Mucosa of descending colon (tissue), 3 donors: ENCODE measurements around the gene DNAI7. TPM values are rescaled to one million over a fixed set of nuclear protein-coding genes. Genes with fewer than 3 reads are reported as not detected.

ENCODE experiments used
- ATAC-seq: fragments of 200-7000 bp; cut with Tn5 transposase; one replicate; pipeline ENCODE4 v1.9.1; 2020; ENCODE audit warnings: mild to moderate bottlenecking, moderate library complexity
- DNase-seq, 3 donors: peaks; one replicate each; pipeline ENCODE4 v3.0.0-alpha.2; 2020
- H3K36me3 ChIP-seq: fragments of 200-600 bp; one replicate; pipeline ENCODE4 v1.8.0; 2021; ENCODE audit warnings: low read depth, mild to moderate bottlenecking
- H3K4me1 ChIP-seq: fragments of 200-600 bp; one replicate; pipeline ENCODE4 v1.8.0; 2021; ENCODE audit warnings: low read depth, mild to moderate bottlenecking
- H3K4me3 ChIP-seq: fragments of 200-600 bp; one replicate; pipeline ENCODE4 v1.8.0; 2021; ENCODE audit warnings: mild to moderate bottlenecking
- H3K9me3 ChIP-seq: fragments of 200-600 bp; one replicate; pipeline ENCODE4 v1.8.0; 2021; ENCODE audit warnings: mild to moderate bottlenecking
- intact Hi-C, 2 donors: fragments of 100-400 bp; cut with DNase I in 1 of 2; cut with micrococcal nuclease in 1 of 2; formaldehyde crosslinking; loops; one replicate each; pipeline versions ENCODE4 v1.11.0 to v1.11.1; 2022; cut with DNase I, micrococcal nuclease
- total RNA-seq, 3 donors: library from RNA; stranded (reverse); fragmentation: NEBNext Ultra II Directional in 2 of 3; extraction: Animal tissue kit (Norgen Biotek cat#: 25700) in 2 of 3; gene quantifications; one replicate each; pipeline versions ENCODE4 v1.2.1 to v1.2.4, GENCODE V29; 2021 to 2023
- TF ChIP-seq, protein P1 (sequence below): fragments of 200-600 bp; IDR thresholded peaks from one replicate; pipeline ENCODE4 v1.8.0; 2022; ENCODE audit warnings: antibody characterized with exemption, mild to moderate bottlenecking
- donor health status: DM: no; HTN: no; CAD: no; lungs with moderate emphysema.
- donor health status: DM: no; HTN: no; CAD: no.
- donor health status: DM: no; HTN: yes; CAD: no.

Gene DNAI7
- total RNA-seq, 3 donors from 2014 or later: 1.0 TPM; not detected in 2

DNA sequence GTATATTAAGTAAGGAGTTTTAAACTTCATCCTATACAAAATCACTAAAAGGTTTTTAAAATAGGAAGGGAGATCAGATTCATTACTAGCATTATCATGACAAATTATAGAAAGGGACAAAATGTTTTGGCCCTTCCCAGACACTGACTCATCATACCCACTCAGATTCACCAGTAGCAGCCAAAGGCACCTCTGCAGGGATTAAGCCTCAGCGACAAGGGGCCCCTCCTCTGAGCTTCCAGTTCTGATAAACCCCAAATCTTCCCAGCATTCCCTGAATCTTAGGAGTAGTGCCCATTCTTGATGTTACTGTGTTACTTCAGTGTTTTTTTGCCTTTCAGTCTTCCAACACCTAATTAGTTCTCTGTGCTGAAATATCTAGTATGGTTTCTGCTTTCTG, 41.2 kb upstream of the DNAI7 start:
- ATAC-seq: no peak
- intact Hi-C loops: no loop called here
- Histone ChIP-seq H3K4me1 (no peaks in the 10 kb centered on the region), H3K9me3 (no peaks in the 10 kb centered on the region), H3K36me3 (no peaks in the 10 kb centered on the region), H3K4me3 (no peak overlapping the region)
- TF ChIP-seq, protein P1, sequence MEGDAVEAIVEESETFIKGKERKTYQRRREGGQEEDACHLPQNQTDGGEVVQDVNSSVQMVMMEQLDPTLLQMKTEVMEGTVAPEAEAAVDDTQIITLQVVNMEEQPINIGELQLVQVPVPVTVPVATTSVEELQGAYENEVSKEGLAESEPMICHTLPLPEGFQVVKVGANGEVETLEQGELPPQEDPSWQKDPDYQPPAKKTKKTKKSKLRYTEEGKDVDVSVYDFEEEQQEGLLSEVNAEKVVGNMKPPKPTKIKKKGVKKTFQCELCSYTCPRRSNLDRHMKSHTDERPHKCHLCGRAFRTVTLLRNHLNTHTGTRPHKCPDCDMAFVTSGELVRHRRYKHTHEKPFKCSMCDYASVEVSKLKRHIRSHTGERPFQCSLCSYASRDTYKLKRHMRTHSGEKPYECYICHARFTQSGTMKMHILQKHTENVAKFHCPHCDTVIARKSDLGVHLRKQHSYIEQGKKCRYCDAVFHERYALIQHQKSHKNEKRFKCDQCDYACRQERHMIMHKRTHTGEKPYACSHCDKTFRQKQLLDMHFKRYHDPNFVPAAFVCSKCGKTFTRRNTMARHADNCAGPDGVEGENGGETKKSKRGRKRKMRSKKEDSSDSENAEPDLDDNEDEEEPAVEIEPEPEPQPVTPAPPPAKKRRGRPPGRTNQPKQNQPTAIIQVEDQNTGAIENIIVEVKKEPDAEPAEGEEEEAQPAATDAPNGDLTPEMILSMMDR: no peak
- DNase-seq: no peak

DNA sequence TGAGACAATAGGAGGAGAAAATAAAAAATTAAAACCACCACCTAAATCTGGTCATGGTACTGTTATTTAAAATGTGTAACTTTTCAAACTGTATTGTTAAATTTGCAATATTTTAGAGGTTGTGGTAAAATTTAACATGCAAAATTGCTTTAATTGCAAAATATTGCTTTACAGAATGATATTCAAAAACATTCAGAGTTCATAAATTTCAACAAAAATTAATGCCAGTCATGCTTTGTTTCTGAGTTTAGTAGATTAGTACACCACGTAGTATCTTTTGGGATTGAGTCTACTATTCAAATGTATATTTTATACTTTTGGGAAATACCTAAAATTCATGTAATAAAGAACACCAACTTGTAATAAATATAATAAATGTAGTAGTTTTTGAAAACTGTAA, 18.4 kb upstream of the DNAI7 start:
- Histone ChIP-seq H3K36me3 (no peaks in the 10 kb centered on the region), H3K4me3 (no peak overlapping the region), H3K9me3 (no peaks in the 10 kb centered on the region), H3K4me1 (no peaks in the 10 kb centered on the region)
- TF ChIP-seq, protein P1: no peak
- DNase-seq: no peak
- no peak for ATAC-seq
- intact Hi-C loops: no loop called here

DNA sequence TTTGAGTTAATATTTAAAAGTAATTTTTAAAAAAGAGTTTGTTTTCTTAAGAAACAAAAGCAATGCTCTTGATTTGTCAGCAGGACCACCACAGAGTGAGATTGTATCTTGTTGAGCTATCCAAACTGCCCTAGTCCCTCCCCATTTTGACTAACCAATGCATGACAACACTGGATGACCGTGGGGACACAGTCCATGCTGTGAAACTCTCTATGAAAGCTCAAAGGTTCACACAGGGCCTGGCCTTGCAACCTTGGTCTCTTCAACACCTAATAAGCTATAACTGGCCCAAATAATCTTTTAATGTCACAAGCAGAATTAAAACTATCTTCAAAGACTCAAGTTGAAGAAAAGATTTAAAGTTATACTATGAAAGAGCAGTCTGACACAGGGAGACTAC, 13.6 kb upstream of the DNAI7 start:
- intact Hi-C loops: no loop called here
- Histone ChIP-seq H3K4me1 (no peaks in the 10 kb centered on the region), H3K4me3 (no peak overlapping the region), H3K36me3 (no peaks in the 10 kb centered on the region), H3K9me3 (no peaks in the 10 kb centered on the region)
- DNase-seq (no peak), ATAC-seq (peak; percentile 50)
- TF ChIP-seq, protein P1: no peak

DNA sequence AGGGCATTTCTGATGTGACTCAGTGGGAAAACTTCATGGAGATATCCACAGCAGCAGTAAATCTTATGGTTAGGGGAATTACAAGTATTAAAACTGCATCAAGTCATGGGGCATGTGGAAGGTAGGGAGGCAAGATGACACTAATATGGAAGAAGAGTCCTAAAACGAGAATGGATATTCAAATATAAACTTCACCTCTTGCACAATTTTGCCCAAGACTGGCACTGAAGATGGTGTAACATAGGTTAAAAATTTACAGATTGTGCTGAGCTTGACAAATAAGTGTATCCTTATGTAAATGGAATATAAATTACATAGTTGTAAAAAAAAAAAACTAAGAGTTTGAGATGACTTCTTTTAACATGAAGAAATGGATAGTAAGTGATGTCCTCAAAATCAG, 12.9 kb upstream of the DNAI7 start:
- Histone ChIP-seq H3K4me1 (no peaks in the 10 kb centered on the region), H3K4me3 (no peak overlapping the region), H3K9me3 (no peaks in the 10 kb centered on the region), H3K36me3 (no peaks in the 10 kb centered on the region)
- TF ChIP-seq, protein P1: no peak
- ATAC-seq: no peak
- intact Hi-C loops: no loop called here
- no peak for DNase-seq

DNA sequence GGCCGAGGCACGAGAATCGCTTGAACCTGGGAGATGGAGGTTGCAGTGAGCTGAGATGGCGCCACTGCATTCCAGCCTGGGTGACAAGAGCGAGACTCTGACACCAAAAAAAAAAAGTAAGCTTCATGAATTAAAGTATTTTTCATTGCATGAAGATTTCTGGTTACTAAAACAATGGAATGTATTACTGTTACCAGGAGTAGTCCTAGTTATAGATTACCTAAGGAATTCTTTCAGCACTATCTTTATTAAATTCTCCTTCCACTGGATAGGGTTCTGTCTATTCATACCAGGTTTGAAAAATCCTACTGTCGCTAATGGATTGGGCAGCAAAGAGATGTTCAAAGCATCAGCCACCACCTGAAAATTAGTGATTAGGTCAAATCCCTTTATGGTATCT, 12.5 kb upstream of the DNAI7 start:
- Histone ChIP-seq H3K36me3 (no peaks in the 10 kb centered on the region), H3K4me3 (no peak overlapping the region), H3K4me1 (no peaks in the 10 kb centered on the region), H3K9me3 (no peaks in the 10 kb centered on the region)
- DNase-seq: no peak
- intact Hi-C loops: no loop called here
- TF ChIP-seq, protein P1: no peak
- ATAC-seq: no peak

DNA sequence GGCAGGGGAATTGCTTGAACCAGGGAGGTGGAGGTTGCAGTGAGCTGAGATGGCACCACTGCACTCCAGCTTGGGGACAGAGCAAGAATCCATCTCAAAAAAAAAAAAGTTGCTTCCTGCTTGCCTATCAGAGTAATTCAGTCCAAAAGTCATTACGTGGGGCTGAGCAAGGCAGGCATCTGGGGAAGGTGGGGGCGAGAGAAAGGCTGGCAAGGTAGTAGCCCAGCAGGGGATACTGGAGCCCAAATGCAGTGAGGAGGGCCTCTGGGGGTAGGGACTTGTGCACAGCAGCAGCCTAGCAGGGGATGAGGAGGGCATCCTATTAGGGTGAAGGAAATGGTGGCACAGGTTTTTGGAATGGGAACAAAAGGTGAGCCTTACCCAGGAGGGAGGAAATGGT, 7.2 kb upstream of the DNAI7 start:
- Histone ChIP-seq H3K4me3 (no peak overlapping the region), H3K36me3 (no peaks in the 10 kb centered on the region), H3K4me1 (no peaks in the 10 kb centered on the region), H3K9me3 (no peaks in the 10 kb centered on the region)
- ATAC-seq (peak; percentile 29), DNase-seq (no peak)
- TF ChIP-seq, protein P1: no peak
- intact Hi-C loops: no loop called here
